ENCODE measurements around the gene CROCC.
"Not testable (repeated sequence)": the region's sequence is repeated elsewhere in the genome, so short reads cannot be mapped to it uniquely, and the experiment has no call there.

DNA sequence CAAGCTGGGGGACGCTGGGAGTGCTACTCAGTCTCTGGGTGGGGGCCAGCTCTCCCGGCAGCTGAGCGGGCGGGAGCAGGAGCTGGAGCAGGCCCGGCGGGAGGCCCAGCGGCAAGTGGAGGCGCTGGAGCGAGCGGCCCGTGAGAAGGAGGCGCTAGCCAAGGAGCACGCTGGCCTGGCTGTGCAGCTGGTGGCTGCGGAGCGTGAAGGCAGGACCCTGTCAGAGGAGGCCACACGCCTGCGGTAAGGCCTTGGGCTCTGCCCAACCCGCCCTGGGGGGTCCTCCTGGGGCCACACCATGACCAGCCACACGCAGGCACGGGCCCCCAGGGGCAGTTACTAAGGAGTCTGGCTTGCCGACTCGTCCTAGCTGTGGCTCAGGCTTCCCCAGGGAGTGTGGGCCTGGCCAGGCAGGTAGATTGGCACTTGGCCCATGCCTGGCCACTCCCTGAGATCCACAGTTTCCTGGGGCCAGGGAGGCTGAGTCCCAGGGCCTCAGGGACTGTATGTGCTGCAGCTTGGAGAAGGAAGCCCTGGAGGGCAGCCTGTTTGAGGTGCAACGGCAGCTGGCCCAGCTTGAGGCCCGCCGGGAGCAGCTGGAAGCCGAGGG is 26.7 kb downstream of the CROCC start:
- not testable (repeated sequence) for TF ChIP-seq CTCF (conservative IDR thresholded peaks at IDR 0.05; ENCODE audit: low read length); EZH2phosphoT487 (IDR thresholded peaks at IDR 0.05; ENCODE audit: borderline replicate concordance, low read depth, low read length)
